ENCODE data around the gene ISM1.

Gene ISM1

DNA sequence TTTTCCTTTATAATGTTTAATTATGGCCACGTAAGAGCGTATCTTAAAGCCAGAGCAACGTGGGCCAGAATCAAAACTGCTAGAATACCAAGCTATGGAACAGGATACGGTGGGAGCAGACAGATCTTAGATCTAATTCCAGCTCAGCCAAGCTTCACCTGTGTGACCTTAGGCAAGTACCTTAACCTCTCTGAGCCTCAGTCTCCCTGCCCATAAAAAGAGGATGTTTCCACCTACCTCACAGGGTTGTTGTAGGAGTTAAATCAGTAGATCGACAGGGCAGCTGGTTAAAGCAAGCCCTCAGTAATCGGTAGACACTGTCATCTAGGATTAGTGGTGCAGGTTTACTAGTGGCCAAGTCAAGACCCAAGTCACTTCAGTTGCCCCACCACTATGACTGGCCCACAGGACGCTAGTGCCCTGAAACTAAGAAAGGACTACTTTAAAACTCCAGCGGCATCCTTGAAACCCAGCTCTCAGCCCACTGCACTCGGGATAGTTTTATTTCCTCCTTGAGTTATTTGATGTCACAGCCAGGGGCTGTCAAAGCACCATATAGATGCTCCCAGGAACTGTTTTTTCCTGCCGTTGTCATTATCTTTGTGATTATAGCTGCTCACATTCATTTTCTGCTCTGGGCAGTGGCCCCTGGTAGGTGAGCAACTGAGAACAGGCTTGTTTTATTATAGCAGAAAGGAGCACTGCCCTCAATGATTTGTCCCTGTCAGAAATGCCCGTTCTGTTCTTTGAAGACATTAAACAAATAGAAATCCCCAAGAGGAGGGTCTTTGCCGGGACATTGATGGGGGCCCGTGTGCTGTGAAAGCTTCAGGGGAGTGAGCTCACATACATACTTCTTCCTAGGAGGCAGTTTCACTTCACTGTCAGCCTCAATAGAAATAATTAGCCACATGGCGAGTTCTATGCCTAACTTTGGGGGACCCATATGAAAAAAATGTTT lies 63.1 kb downstream of the ISM1 start:
- DNase-seq (ENCODE audit: low read depth) = no peak

DNA sequence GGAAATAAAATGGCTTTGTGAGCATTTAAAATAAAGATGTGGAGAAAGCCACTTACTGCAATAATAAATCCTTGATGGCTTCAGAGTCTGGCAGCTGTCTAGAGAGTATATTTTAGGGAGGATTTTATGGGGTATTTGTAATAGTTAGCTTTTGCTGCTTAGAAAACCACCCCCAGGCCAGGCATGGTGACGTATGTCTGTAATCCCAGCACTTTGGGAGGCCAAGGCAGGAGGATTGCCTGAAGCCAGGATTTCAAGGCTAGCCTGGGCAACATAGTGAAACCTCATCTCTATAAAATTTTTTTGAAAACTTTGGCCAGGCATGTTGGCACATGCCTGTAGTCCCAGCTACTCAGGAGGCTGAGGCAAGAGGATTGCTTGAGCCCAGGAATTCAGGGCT lies 63.8 kb downstream of the ISM1 start:
- no peak for DNase-seq (ENCODE audit: low read depth)

DNA sequence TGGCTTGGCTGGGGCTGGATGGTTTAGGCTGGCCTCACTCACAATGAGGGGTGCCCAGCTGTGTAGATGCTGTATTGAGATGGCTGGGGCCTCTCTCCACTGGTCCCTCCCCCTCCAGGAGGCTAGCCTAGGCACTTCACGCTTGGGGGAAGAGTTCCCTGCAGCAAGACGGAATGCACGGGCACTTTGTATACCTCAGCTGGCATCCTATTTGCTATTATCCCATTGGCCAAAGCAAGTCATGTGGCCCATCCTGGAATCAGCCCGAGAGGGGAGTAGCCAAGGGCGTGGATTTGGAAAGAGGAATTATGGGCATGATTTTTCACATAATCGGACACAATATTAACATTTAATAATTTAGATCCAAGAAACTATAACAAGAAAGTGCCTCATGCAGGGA lies 64.3 kb downstream of the ISM1 start:
- DNase-seq (ENCODE audit: low read depth) = no peak

DNA sequence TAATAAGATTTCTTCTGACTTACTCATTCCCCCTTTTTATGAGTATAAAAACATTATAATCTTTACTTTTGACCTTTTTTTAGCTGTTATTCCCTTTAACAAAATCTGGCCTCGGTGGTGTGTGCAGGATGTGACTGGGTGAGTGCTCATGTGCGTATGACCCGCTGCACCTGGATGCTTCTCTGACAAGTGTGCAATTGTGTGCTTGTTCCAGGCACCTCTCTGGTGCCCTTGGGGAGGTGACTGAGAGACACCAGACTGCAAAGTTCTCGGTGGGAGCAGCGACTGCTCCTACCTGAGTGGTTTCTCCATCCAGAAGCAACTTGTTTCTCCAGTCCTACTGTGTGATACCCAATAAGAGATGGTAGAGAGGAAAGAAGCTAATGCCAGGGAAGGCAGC lies 65.0 kb downstream of the ISM1 start:
- no peak for DNase-seq (ENCODE audit: low read depth)

GRCh38 chr20:13286607-13287006 lies 65.5 kb downstream of the ISM1 start:
- DNase-seq (ENCODE audit: low read depth) = no peak

- DNase-seq (ENCODE audit: low read depth) = no peak
Observed at GRCh38 chr20:13288357-13288756, 67.3 kb downstream of the ISM1 start.

GRCh38 chr20:13289031-13289430 lies 68.0 kb downstream of the ISM1 start:
- DNase-seq (ENCODE audit: low read depth) = no peak

DNA sequence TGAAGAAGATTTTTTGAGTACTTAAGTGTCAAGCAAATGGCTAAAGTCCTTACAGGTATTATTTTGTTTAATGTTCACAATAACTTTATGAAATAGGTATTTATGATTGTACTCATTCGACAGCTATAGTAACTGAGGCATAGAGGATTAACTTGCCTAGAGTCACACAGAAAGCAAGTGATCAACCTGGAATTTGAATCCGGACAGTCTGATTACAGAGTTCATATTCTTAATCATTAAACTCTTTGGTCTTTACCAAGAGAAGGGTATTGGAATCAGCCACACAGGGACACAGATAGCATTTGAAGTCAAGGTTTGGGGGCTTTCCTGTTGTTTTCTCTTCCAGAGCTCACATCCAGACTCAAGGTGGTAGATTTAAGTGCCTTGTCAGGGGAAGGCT lies 69.7 kb downstream of the ISM1 start:
- DNase-seq (ENCODE audit: low read depth) = no peak

- DNase-seq (ENCODE audit: low read depth) = no peak
Observed at GRCh38 chr20:13291157-13291556, 70.1 kb downstream of the ISM1 start.

- DNase-seq (ENCODE audit: low read depth) = no peak
Observed at GRCh38 chr20:13292201-13292885, 71.3 kb downstream of the ISM1 start.

DNA sequence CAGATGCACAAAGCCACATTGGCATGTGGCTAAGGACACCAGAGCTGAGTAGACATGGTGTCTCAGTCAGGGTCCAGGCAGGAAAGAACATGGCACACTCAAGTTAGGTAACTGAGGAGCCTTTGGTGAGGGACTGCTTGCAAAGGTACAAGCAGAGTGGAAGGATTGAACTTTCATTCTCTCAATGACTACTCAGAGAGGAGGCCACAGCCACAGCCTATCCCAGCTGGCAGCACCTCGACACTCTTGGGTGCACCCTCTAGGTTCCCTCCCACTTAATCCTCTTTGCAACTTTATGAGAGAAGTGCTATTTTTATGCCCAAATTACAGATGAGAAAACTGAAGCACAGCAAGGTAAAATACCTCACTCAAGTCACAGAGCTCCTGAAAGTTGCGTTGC lies 73.4 kb downstream of the ISM1 start:
- no peak for DNase-seq (ENCODE audit: low read depth)

DNA sequence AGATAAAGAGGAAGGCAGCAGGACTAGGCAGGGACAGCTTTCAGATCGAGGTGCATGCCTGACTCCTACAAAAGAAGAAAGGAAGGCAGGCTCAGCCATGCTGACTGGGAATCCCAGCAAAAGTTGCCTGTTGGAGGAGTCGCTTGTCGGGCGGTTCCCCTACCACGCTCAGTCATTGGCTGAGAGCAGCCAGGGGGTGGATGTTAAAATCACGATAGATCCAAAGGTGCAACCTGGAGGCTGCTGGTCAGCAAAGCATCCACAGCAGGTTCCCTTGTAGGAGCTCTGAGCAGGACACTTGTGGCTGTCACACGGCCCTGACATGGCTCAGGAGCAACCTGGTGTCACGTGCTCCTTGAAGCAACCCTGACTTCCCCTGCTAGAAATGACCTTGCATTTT lies 74.6 kb downstream of the ISM1 start:
- DNase-seq (ENCODE audit: low read depth) = no peak

GRCh38 chr20:13296070-13296469 lies 75.0 kb downstream of the ISM1 start:
- no peak for DNase-seq (ENCODE audit: low read depth)

DNA sequence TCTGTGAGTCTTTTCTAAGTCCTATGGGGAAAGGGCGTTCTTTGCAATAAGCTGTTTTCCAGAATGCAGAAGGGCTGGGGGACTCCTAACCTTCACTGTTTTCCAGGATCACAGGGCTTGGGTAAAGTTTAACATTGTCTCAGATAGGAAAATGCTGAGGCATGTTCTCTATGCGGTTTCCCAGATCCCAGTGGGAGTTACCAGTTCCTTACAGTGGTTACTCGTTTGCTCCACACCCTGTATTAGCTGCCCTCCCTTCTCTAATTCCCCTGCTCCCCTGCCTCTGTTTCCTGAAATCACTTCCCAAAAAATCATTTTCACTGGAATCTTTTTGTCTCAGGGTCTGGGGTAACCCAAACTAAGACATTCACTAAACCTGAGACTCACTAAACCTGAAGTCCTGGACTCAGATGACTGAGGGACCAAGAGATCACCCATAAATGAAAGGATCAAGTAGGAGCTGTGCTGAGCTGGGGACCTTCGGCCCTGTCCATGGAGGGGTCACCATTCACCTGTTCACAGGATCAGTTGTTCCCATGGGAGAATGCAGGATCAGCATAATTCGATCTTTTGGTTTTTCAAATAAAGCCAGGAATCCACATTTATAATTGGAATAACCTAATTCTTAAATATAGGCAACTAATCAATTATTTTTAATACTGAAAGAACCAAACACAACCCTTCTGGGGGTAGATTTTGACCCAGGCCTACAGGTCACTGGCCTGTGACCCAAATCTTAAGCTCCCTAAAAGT lies 76.2 kb downstream of the ISM1 start:
- DNase-seq (ENCODE audit: low read depth) = no peak

GRCh38 chr20:13298692-13299373 lies 77.8 kb downstream of the ISM1 start:
- DNase-seq (ENCODE audit: low read depth) = no peak

DNA sequence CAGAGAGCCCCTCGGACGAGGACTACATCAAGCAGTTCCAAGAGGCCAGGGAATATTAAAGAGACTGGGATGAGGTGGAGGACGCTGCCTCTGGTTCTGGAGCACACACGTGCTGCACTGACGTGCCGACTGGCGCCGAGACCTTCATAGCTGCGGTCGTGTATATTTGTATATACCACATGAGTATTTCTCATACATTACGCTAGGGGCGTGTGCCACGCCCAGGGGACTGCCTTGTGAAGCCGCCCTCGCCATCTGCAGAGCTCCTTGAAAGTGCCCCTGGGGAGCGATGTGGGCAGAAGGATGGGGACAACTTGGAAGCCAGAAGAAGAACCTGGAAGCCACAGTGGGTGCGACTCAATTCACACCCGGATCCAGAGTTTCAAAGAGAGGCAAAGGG lies 78.3 kb downstream of the ISM1 start:
- DNase-seq (ENCODE audit: low read depth) = no peak

GRCh38 chr20:13301596-13301995 lies 80.5 kb downstream of the ISM1 start:
- no peak for DNase-seq (ENCODE audit: low read depth)

DNA sequence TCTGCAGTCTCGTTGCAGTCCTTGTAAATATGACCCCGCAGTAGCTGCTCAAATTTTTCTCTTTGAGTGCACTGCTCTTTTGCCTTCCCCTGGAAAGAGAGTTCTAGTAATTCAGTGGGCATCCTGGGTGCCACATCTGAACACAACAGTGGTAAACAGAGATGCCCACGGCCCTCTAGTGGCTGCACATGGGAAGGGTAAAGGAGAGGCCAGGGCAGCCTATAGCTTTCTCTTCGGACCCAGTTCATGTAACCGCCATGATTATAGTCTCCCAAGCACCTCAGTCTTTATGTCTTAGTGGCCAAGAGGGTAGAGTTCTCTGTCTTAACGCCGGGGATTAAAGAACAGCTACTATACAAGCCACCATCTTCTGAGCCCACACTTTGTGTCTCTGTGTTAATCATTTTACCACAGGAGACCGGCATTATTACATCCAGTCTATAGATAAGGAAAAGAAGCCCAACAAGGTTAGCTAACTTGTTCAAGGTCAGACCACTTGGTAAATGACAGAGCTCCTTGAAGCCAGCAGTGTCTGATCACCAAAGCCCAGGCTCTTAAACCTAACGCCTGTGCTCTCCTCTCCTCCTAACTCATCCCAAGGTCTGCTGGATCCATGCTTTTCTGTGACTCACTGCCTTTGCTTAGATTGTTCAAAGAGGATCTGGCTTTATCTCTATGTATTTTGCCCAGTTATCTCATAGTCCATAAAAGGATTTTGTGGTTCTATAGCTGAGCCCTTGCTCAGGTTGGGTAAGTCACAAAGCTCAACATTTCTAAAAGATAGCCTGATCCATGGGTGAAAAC lies 81.8 kb downstream of the ISM1 start:
- DNase-seq (ENCODE audit: low read depth) = peak; percentile 43

- DNase-seq (ENCODE audit: low read depth) = no peak
Observed at GRCh38 chr20:13305284-13305683, 84.2 kb downstream of the ISM1 start.

DNA sequence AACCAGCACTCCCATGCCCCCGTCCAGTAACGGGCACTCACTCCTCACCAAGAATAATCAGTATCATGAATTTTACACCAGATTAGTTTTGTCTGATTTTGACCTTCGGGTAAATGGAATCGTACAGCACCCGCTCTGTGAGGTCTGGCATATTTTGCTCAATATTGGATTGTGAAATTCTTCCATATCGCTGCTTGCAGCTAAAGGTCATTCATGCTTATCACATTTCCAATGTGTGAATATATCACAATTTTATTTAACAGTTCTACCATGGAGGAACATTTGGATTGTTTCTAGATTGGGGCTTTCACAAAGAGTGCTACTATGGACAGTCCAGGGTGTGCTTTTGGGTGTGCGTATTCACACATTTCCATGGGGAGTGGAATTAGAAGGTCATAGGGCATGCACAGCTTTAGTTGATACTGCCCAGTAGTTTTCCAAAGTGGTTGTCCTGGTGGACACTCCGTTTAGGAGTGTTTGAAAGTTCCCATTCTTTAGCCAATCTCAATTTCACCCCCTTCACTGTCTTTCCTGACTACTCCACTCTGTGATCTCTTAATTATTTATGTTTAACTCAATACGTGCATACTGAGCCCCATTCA lies 86.6 kb downstream of the ISM1 start:
- DNase-seq (ENCODE audit: low read depth) = no peak

GRCh38 chr20:13312300-13312699 lies 91.2 kb downstream of the ISM1 start:
- DNase-seq (ENCODE audit: low read depth) = no peak
